Hematopoietic multipotent progenitor cell treated with erythropoietin and hydrocortisone succinate and interleukin-3 and kit ligand, for 6 days (in vitro differentiated cells): ENCODE results near the gene PTRH1.
A peak's percentile ranks its signal among the peaks of the same experiment; 100 is the strongest.

ENCODE experiments used
- DNase-seq: peaks from one replicate; pipeline ENCODE4 v3.0.0-alpha.2; 2015

PTRH1 gene

GRCh38 chr9:127741831-127742434, 26.5 kb upstream of the PTRH1 start:
- DNase-seq: no peak

GRCh38 chr9:127739614-127740330, 24.3 kb upstream of the PTRH1 start:
- no peak for DNase-seq

GRCh38 chr9:127738666-127739065, 23.2 kb upstream of the PTRH1 start:
- no peak for DNase-seq

- no peak for DNase-seq
Measured at GRCh38 chr9:127735530-127736185, 20.2 kb upstream of the PTRH1 start.

GRCh38 chr9:127734747-127735529, 19.5 kb upstream of the PTRH1 start, which contains the start of gene TOR2A:
Gene TOR2A (minus strand): TSS chr9:127735294. CDS start chr9:127735270, 24 bp downstream.
- DNase-seq: peak; percentile 99

GRCh38 chr9:127734247-127734746, 18.8 kb upstream of the PTRH1 start:
- DNase-seq: no peak

GRCh38 chr9:127733614-127734013, 18.2 kb upstream of the PTRH1 start:
- DNase-seq: no peak

GRCh38 chr9:127732444-127732843, 17.0 kb upstream of the PTRH1 start:
- no peak for DNase-seq

GRCh38 chr9:127731938-127732337, 16.5 kb upstream of the PTRH1 start:
- DNase-seq: no peak

- DNase-seq: no peak
Measured at GRCh38 chr9:127730799-127731410, 15.4 kb upstream of the PTRH1 start.

GRCh38 chr9:127730262-127730661, 14.8 kb upstream of the PTRH1 start:
- no peak for DNase-seq

- no peak for DNase-seq
Measured at GRCh38 chr9:127729522-127730256, 14.2 kb upstream of the PTRH1 start.

- DNase-seq: no peak
Measured at GRCh38 chr9:127728808-127729207, 13.3 kb upstream of the PTRH1 start.

- DNase-seq: no peak
Measured at GRCh38 chr9:127726871-127727270, 11.4 kb upstream of the PTRH1 start.

- no peak for DNase-seq
Measured at GRCh38 chr9:127724012-127724411, 8.5 kb upstream of the PTRH1 start.

GRCh38 chr9:127723444-127723843, 8.0 kb upstream of the PTRH1 start:
- no peak for DNase-seq

- no peak for DNase-seq
Measured at GRCh38 chr9:127723013-127723412, 7.5 kb upstream of the PTRH1 start.

GRCh38 chr9:127722055-127722745, 6.7 kb upstream of the PTRH1 start:
- DNase-seq: no peak

GRCh38 chr9:127721391-127721821, 5.9 kb upstream of the PTRH1 start:
- no peak for DNase-seq

- DNase-seq: no peak
Measured at GRCh38 chr9:127720865-127721227, 5.4 kb upstream of the PTRH1 start.
